GM21515 (cell line): ENCODE data around the gene GRIK2.

Experiments used
- ATAC-seq: cut with Tn5 transposase; IDR thresholded peaks from one replicate; pipeline ENCODE4 v1.9.1; 2021; ENCODE audit not compliant: unreplicated experiment

The GRIK2 gene

DNA sequence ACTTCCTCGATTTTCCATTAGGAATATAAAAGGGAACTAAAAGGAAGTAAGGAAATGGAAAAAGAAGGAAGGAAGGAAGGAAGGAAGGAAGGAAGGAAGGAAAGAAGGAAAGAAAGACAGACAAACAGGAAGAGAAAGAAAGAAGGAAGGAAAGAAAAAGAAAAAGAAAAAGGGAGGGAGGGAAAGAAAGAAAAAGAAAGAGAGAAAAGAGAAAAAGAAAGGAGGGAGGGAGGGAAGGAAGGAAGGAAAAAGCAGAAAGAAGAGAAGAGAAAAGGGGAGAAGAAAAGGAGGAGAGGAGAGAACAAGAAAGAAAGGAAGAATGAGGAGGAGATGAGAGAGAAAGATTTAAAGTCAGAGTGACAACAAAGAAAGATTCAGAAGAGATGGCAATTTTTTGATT lies 724.5 kb downstream of the GRIK2 start:
- ATAC-seq: no peak
